Stimulated activated CD4-positive, alpha-beta T cell treated with anti-CD3 and anti-CD28 coated beads, Interleukin-15, amount 100 ng/mL, for 48 hours (primary cell): ENCODE results near the gene MRPL18.
"Not testable (repeated sequence)": the region's sequence is repeated elsewhere in the genome, so short reads cannot be mapped to it uniquely, and the experiment has no call there.

Source experiments
- DNase-seq, 2 donors: peaks; one replicate each; pipeline ENCODE4 v3.0.0-alpha.2; 2020; ENCODE audit warnings: low read depth in 2 of 2

Gene MRPL18

DNA sequence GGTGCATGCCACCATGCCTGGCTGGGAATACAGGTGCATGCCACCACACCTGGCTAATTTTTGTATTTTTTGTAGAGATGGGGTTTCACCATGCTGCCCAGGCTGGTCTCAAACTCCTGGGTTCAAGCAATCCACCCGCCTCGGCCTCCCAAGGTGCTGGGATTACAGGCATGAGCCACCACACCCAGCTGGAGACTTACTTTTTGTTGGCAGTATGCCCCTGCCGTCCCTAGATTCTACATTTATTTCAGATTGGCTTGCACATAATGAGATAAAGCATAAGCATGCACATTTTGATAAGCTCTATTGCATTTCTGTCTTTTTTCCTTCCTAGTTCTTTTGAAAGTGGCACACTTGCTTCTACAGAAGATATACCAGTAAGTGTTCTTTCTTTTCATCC, 26.5 kb downstream of the MRPL18 start:
- DNase-seq, result not testable (repeated sequence)

DNA sequence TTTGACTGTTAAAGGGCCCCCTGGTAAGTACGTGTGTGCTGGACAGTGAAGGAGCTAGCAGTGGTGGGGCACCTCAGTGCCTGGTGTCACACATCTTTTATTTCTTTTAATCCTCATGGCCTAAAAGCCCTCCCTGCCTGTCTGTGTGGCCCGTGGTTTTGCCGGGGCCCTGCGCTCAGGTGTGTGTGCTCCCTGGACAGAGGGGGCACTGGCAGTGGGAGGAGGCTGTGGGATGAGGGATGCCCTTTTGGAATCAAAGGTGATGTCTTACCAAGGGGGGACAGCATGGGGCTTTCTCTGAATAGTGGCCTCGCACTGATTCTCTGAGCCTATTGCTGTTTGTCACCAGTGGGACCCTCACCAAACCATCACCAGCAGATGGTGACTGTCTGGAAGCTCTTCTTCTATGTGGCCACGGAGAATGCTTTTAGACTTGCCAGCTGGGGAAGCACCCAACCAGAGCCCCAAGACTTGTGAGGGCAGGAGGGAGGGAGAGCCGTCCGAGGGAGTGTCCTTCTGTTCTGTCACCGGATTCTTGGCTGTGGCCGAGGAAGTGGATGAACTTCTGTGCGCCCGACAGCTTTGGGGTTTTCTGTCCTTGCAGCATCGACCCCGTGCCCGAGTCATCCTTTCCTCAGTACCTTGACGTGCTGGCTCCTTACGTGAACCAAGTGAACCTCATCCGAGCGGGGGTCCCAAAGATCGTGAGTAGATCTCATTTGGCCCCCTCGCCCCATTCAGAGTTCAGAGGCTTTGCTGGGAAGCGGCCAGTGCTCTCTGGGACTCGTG, 27.9 kb downstream of the MRPL18 start:
- no peak for DNase-seq

DNA sequence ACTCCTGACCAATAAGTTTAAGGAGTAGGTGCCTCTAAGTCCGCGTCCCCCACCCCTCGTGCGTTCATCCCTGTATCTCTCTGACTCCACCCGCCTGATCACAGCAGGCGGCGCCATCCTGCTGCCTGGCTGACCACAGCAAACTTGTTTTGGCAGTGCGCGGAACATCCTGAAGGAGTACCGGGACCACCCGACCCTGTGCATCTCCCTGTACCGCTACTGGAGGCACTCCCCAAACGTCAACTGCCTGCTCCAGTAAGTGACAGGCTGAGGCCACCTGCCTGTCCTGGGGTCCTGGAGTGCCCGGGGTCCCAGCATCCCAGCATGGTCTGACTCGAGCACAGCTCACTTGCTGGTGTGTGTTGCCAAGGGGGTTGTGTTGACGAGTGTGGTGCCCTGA, 28.8 kb downstream of the MRPL18 start:
- DNase-seq, result no peak

DNA sequence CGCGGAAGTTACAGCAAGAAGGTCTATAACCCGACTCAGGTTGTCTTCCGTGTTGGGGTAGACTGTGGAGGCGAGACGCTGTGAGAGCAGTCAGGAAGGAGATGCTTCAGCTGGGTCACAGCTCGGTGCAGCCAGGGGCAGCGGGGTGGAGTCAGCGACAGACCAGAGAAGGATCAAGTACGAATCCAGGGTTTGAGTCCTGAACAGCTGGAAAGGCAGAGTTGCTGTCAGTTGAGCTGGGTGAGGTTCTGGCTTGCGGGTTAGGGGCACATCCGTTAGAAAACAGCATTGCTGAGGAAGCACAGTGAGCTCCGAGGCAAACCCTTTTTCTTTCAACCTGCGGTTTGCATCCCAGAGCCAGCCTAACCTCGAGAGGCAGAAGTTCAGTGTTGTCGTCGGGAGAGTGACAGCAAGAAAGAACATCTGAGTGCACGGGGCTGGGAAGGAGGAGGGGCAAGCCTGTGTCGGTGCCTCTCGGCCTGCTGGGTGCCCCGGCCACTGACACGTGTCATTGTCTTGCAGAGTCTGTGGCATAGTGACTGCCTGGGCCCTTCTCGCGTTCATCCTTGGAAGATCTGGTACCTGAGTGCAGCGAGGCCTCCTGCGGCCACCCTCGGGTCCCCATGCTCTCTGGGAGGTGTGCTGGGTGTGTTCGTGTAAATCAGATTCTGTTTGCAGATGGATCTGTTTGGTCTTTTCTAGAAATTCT, 29.8 kb downstream of the MRPL18 start:
- peak in 1 of 2 donors; percentile 7 for DNase-seq

DNA sequence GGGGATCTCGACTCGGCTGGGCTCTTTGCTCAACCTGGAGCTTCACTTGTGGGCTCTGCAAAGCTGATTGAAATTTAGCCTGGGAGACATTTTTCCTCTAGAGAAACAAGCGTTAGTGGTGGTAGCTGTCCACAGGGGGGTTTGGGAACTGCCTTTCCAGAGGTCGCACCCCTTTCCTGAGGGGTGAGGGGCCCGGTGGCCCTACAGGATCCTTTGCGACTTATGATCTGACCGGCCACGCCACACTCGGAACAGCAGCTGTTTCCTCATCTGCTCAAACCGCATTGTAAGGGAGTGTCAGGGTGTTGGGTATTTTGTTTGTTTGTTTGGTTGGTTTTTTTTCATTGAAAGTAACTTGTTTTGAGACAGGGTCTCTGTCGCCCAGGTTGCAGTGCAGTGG, 30.9 kb downstream of the MRPL18 start:
- DNase-seq, result no peak

DNA sequence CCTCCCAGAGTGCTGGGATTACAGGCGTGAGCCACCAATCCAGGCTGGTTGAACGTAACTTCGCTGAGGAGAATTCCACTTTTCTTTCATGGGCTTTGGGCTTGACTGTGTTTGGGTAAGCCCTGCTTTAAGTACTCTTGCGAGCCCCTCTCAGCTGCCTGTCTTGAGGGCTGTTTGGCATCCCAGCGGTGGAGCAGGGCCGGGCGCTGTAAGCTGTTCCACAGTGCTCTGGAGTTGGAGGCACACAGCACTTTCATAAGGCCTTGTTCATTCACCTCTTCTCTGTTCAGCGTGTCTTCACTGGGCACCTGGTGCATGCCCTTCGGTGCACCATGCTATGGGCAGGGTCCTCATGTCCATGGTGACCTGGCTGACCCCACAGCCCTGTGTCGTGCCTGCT, 31.5 kb downstream of the MRPL18 start:
- no peak for DNase-seq

DNA sequence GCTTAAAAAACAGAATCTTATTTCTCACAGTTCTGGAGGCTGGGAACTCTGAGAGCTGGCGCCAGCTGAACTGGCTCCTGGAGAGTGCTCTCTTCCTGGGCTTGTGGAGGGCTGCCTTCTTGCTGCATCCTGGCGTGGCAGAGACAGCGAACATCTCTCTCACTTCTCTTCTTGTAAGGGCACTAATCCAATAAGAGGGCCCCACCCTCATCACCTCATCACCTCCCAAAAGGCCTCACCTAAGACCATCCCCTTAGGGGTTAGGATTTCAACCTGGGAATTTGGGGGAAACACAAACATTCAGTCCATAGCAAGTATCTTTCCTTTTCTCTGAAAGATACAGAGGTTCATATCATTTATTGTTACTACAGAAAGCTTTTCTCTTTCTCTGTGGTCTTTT, 33.7 kb downstream of the MRPL18 start:
- no peak for DNase-seq

DNA sequence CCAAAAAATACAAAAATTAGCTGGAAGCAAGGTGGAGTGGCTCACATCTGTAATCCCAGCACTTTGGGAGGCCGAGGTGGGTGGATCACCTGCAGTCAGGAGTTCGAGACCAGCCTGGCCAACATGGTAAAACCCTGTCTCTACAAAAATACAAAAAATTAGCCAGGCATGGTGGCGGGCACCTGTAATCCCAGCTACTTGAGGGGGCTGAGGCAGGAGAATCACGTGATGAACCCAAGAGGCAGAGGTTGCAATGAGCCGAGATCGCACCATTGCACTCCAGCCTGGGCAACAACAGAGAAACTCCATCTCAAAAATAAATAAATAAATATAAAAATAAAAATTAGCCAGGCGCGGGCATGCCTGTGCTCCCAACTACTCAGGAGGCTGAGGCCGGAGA, 34.4 kb downstream of the MRPL18 start:
- not testable (repeated sequence) for DNase-seq

DNA sequence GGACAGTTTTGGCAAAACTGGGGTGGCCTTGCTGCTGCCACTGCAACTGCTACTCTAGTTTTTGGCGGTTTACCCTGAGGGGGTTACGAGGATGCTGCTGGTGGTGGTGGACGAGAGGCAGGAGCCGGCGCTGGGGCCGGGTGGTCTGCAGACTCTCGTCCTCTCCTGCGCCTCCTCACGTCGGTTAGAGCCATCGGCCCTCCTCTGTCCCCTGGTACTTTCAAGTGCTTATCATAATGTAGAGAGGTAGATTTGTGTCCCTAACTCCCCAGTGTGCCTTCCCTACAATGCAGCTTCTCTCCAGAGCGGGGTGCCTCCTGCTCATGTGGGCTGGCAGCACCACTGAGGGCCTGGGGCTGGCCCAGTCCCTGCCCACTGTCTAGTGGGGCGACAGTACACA, 35.7 kb downstream of the MRPL18 start:
- DNase-seq, result no peak

DNA sequence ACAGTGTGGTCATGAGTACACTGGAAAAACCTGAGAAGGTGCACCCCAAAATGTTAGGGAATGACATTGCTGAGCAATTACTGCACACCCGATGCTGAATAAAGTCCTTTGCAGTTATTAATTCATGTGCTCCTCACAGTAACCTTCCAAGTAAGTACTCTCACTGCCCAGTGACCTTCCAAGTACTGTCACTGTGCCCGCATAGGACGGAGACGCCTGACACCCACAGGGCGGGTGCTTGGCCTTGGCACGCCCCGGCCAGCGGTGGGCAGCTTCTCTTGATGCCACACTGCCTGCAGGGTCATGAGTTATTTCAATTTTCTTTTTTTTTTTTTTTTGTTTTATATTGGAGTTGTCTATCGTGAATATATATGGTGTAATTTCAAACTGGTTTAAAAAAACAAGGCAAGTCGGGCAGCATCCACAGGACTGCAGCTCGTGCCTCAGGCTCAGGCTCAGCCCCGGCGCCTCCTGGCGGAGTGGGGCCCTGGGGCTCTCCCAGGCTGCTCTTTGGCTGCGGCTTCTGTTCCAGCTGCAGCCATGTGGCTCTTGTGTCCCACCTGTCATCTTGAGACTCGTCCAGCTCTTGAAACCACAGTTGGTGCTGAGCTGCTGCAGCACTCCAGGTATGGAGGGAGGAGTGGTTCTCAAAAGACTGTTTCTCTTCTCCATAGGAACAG, 36.8 kb downstream of the MRPL18 start:
- no peak for DNase-seq

DNA sequence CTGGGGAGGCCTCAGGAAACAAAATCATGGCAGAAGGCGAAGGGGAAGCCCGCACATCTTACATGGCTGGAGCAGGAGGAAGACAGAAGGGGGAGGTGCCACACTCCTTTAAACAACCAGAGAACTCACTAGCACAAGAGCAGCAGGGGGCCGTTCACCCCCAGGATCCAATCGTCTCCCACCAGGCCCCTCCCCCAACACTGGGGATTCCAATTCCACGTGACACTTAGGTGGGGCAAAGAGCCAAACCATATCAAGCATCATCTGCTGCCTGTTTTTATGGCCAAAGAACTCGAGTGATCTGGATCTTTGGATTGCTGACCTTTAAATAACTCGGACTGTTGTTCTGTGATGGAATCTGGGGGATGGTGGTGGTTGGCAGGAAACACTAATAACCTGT, 37.8 kb downstream of the MRPL18 start:
- no peak for DNase-seq

DNA sequence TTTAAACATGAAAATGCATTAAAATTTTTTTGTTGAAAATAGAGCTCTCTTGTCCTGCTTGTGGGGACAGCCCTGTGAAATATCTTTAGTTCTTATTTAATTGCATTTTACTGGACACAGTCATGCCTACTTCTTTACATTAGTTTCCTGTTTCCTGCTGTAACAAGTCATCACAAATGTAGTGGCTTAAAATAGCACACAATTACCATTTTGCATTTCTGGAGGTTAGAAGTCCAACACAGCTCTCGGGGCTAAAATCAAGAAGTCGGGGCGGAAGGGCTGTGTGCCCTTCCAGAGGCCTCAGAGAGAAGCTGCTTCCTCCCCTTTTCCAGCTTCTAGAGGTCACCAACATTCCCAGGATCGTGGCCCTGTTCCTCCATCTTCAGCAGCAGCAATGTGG, 39.3 kb downstream of the MRPL18 start:
- no peak for DNase-seq

DNA sequence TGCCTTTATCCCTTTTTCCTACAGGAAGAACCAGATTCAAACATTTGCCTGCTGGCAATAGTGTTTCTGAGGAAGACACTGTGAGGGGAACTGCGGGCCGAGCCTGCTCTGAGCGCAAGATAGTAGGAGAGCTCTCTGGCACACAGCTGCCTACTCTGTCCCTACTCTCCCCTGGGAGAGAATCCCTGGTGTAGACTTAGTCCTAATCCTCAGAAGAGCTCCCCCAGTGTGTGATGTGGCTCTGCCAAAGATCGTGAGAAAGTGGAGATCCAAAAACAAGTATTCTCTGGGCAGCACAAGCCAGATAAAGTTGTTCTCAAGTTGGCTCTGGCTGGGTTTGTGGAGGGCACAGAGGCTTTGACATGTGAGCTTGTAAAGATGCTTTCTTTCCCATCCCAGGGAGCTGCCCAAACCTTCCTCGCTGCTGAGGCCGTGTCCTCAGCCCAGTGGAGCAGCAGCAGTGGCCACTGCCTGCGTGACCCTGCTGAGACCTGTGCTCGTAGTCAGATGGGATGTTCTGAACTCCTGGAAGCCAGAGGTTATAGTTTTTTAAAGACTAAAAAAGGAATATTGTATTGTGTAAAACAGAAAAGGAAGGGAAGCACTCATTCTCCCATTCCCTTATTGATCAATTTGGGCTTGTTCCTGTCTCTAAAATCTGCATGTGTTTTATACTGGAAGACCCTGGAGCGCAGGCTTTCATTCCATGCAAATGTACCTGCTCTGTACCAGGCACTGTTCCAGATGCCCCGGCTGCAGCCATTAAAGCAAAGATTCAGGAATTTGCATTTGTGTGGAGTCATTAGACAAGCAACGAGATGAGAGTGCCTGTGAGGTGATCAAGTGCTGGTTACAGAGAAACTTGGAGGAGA, 40.5 kb downstream of the MRPL18 start:
- DNase-seq, result no peak

DNA sequence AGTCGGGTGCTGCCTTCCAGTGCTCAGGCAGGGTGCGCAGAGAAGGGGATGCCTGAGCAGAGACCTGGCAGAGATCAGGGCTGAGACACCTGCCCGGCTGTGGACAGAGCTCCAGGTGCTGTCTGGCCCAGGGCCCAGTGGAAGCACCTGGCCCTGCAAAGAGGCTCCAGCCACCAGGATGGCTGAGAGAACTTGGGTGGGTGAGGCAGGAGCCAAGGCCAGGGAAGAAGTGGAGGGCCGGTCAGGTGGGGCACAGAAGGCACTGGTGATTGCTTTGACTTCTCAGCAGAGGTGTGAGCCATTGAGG, 41.1 kb downstream of the MRPL18 start:
- DNase-seq, result no peak

DNA sequence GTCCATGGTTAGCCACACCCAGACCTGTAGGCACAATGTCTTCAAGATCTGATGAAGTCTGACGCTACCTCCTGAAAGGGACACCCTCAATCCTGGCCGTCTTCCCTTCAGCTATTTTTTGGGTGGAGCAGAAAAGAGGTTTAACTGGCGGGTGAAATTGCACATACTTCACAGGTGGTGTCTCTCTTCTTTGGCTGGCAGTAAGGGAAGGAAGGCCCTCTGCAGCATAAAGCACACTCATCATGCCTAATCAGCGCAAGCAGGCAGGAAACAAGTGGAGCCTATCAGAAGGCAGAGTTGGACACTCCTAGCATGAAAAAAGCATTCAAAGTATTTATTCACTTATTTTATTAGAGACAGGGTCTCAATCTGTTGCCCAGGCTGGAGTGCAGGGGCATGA, 42.7 kb downstream of the MRPL18 start:
- DNase-seq, result no peak

DNA sequence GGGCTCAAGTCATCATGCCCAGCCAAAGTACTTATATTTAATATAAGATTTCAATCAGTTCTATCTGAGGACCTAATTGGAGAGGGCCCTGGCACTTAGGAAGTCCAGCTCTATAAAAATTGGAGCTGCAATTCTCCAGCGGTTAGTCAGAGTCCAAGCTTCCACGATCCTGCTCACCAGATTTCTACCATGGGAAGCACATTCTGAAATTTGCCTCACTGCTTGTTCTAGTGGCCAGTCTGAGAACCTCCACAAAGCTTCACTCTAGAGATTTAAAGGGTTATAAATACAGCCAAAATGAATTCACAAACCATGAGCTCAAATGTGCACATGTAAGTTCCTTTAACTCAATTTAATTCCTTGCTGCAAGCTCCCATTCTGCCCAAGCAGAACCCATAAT, 43.3 kb downstream of the MRPL18 start:
- DNase-seq, result no peak

DNA sequence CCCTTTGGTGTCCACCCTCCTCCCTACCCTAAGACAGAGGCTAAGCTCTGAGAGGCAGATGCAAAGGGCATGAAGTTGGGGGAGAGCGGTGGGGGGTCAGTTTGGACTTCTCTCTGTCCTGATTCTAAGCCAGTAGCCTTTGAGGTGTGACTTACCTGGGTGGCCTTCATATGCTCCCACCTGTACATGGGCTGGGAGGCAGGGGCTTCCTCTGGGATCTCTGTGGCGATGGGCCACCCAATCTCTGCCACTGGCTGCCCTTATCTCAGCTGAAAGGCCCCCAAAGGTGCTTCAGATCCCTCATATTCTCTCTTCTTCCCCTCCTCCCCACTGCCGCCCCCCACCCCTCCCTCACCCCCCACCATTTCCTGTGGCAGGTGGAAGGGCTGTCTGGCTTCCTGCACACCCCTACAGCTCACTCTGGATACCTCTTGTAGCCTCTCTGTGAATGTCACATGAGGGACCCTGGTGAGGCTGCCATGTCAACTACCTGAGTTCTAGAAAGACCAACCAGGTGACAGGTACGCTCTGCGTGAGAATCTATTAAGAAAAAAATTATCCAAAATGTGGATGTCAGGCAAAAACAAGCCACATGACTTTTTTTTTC, 43.8 kb downstream of the MRPL18 start:
- DNase-seq, result no peak

DNA sequence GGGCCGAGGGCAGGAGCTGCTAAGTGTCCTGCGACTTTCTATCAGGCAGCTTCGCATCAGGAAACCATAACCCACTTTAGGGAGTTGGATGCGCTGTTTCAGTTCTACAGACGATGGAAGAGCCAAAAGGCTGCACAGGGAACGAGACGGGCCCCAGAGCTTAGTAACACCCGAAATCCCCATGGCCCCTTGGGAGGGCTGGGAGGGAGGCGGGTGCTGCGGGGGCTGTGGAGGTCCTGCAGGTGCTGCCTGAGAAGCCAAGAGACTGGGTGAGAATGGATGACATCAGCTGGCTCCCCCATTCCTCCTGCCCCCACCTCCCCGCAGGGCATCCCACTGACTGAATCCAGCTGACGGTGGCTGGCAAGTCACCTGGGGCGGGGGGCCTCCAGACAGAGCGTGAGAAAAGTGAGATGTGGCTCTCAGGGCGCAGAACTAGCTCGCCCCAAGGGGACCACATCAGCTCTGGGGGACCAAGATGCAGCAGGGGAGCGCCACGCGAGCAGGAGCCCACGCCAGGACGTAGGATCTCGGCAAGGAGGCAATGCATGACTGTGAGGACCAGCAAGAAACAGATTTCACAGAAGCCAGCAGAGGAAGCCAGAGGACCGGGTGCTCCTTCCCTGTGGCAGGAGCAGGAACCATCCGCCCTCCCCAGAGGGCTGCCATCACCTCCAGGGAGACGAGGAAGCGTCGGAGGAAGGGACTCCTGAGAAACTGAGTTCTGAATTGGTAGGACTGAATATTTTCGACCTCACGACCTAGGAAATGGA, 46.6 kb downstream of the MRPL18 start:
- DNase-seq, result no peak

DNA sequence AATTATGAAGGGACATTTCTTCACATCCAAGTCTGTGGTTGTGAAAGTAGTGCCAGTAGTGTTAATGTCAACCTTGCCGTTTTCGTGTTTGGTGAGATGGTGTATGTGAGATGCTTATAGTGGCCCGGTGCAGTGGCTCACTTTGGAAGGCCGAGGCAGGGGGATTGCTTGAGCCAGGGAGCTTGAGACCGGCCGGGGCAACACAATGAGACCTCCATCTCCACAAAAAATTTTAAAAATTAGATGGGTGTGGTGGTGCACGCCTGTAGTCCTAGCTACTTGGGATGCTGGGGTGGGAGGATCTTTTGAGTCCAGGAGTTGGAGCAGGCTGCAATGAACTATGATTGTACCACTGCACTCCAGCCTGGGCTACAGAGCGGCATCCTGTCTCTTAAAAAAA, 47.2 kb downstream of the MRPL18 start:
- DNase-seq, result no peak

DNA sequence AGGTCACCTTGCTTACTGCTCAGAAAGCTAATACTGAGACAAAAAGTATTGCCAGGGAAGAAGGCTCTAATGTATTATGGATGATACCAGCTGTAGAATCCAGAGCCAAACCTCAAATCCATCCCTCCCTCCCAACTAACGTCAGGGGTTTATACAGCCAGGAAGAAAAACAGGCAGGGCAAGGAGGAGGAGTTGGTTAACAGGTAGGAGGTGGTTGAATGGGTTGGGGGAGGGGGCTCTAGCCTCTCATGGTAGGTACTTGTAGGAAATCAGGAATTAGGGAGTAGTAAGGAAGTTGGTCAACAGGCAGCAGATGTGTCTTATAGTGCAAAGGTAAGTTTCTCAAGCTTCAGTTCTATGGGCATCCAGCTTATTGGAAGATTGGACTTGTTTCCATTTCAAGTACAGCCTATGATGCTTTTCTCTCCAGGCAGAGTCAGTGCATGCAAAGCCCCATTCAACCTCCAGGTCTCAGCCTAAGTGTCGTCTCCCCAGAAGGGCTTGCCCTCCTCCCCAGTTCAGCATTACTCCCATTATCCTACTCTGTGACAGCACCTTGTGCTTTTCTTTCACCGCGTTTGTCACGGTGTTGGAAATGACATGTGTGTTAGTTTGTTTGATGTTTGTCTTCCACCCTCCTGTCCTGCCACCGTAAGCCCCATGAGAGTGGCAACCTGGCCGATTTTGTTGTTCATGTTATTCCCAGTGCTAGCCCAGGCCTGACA, 47.9 kb downstream of the MRPL18 start:
- no peak for DNase-seq
